Testis (tissue), 3 donors: ENCODE results near the gene KLHL20. TPM values are rescaled to one million over a fixed set of nuclear protein-coding genes. Genes with fewer than 3 reads are reported as not detected.
A peak's percentile ranks its signal among the peaks of the same experiment; 100 is the strongest.
"Not testable (repeated sequence)": the region's sequence is repeated elsewhere in the genome, so short reads cannot be mapped to it uniquely, and the experiment has no call there.

Source experiments
- DNase-seq: peaks from one replicate; pipeline ENCODE4 v3.0.0-alpha.2; 2019
- H3K27ac ChIP-seq, 2 donors: fragments of 200-600 bp; sonication (generic); one replicate each; pipeline ENCODE4 v1.5.1; 2019
- H3K27me3 ChIP-seq: fragments of 200-600 bp; sonication (generic); one replicate; pipeline ENCODE4 v1.5.1; 2019
- H3K36me3 ChIP-seq: fragments of 200-600 bp; sonication (generic); one replicate; pipeline ENCODE4 v1.5.1; 2017; ENCODE audit warnings: low read depth; ENCODE audit errors: missing control alignments
- H3K4me1 ChIP-seq: fragments of 200-600 bp; sonication (generic); one replicate; pipeline ENCODE4 v1.5.1; 2019
- H3K4me3 ChIP-seq, 2 donors: fragments of 200-600 bp; sonication (generic); one replicate each; pipeline ENCODE4 v1.5.1; 2017 to 2019
- H3K9me3 ChIP-seq: fragments of 200-600 bp; sonication (generic); one replicate; pipeline ENCODE4 v1.5.1; 2017
- CTCF ChIP-seq, 3 experiments: fragments of 450-650 bp in 2 of 3; fragments of 200-600 bp in 1 of 3; sonication (generic) in 1 of 3; IDR thresholded peaks; one replicate each; pipeline ENCODE4 v1.5.1; 2016 to 2019; ENCODE audit warnings: antibody characterized with exemption in 3 of 3, mild to moderate bottlenecking in 2 of 3, moderate library complexity in 1 of 3
- POLR2A ChIP-seq: fragments of 450-650 bp; IDR thresholded peaks from one replicate; pipeline ENCODE4 v1.6.1; 2017; ENCODE audit warnings: antibody characterized with exemption, mild to moderate bottlenecking, moderate library complexity
- WGBS, 2 donors: methylation state at CpG; one replicate each; pipeline ENCODE4 v1.1.5; 2018; 5-methylcytosine and 5-hydroxymethylcytosine counted together
- intact Hi-C: fragments of 100-400 bp; cut with DNase I; formaldehyde crosslinking; loops from one replicate; pipeline ENCODE4 v1.15.1; 2023; ENCODE audit warnings: low total_unique reads
- polyA plus RNA-seq: library from polyadenylated mRNA; stranded (reverse); fragments of 350-450 nt; fragmentation: Illumina TruSeq; extraction: RNeasy Lipid Tissue Mini Kit (QIAGEN cat#74804); gene quantifications from one replicate; pipeline ENCODE4 v1.2.3, GENCODE V29; 2014; ENCODE audit warnings: low read depth, low replicate concordance; ENCODE audit not compliant: insufficient read depth
- total RNA-seq, 2 donors: library from RNA; depleted of rRNA; stranded (reverse); fragments of >200 nt; gene quantifications; one replicate each; pipeline ENCODE4 v1.2.3, GENCODE V29; 2016

KLHL20 gene
- total and polyA plus RNA-seq, 3 donors from 2014 or later: 30.6 to 46.1 (median 35.2) TPM

- Histone ChIP-seq H3K9me3 (no peaks in the 10 kb centered on the region), H3K4me3 (no peak overlapping the region), H3K27me3 (no peaks in the 10 kb centered on the region), H3K27ac (no peak overlapping the region), H3K36me3 (no peaks in the 10 kb centered on the region), H3K4me1 (no peaks in the 10 kb centered on the region)
- no peak for DNase-seq
- TF ChIP-seq POLR2A: no peak
- TF ChIP-seq CTCF (IDR thresholded peaks at IDR 0.05): no peak
- intact Hi-C loops: no loop called here
- 89 to 93% methylated on average over 2 of the region's 2 CpGs for WGBS, 2 donors
Observed at GRCh38 chr1:173802961-173803360, 88.2 kb downstream of the KLHL20 start.

DNA sequence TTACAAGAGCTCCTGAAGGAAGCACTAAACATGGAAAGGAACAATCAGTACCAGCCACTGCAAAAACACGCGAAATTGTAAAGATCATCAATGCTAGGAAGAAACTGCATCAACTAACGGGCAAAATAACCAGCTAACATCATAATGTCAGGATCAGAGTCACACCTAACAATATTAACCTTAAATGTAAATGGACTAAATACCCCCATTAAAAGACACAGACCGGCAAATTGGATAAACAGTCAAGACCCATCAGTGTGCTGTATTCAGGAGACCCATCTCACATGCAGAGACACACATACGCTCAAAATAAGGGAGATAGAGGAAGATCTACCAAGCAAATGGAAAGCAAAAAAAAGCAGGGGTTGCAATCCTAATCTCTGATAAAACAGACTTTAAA, 98.9 kb downstream of the KLHL20 start:
- H3K4me3 ChIP-seq, H3K9me3 ChIP-seq, H3K27me3 ChIP-seq, H3K36me3 ChIP-seq, H3K27ac ChIP-seq, intact Hi-C loops, H3K4me1 ChIP-seq, DNase-seq: not testable (repeated sequence)
- WGBS, 2 donors: 98 to 99% methylated on average over 5 of the region's 5 CpGs

- 81 to 92% methylated on average over 1 of the region's 1 CpG for WGBS, 2 donors
- intact Hi-C loops: no loop called here
Observed at GRCh38 chr1:173818459-173818858, 103.7 kb downstream of the KLHL20 start.

GRCh38 chr1:173821680-173822079, 106.9 kb downstream of the KLHL20 start:
- Histone ChIP-seq H3K27ac (no peak overlapping the region), H3K4me3 (no peak overlapping the region), H3K36me3 (no peaks in the 10 kb centered on the region), H3K4me1 (peaks cover 4% of the 10 kb centered on the region), H3K9me3 (no peaks in the 10 kb centered on the region), H3K27me3 (no peaks in the 10 kb centered on the region)
- no peak for DNase-seq
- TF ChIP-seq CTCF (IDR thresholded peaks at IDR 0.05) (no peak), POLR2A (no peak)
- intact Hi-C loops: loop anchor here (10.0 kb wide), 1 partner anchor 397 kb away; no protein-coding TSS in a partner anchor
- WGBS, 2 donors: 91 to 93% methylated on average over 4 of the region's 4 CpGs

More at GRCh38 chr1:173818459-173818858, 103.7 kb downstream of the KLHL20 start:
- TF ChIP-seq POLR2A (no peak), CTCF (IDR thresholded peaks at IDR 0.05) (no peak)
- H3K27me3 ChIP-seq: no peaks in the 10 kb centered on the region
- no peak for DNase-seq
- H3K27ac ChIP-seq: no peak overlapping the region
- no peaks in the 10 kb centered on the region for H3K36me3 ChIP-seq
- H3K4me3 ChIP-seq: no peak overlapping the region
- H3K4me1 ChIP-seq: peaks cover 2% of the 10 kb centered on the region
- H3K9me3 ChIP-seq: no peaks in the 10 kb centered on the region

DNA sequence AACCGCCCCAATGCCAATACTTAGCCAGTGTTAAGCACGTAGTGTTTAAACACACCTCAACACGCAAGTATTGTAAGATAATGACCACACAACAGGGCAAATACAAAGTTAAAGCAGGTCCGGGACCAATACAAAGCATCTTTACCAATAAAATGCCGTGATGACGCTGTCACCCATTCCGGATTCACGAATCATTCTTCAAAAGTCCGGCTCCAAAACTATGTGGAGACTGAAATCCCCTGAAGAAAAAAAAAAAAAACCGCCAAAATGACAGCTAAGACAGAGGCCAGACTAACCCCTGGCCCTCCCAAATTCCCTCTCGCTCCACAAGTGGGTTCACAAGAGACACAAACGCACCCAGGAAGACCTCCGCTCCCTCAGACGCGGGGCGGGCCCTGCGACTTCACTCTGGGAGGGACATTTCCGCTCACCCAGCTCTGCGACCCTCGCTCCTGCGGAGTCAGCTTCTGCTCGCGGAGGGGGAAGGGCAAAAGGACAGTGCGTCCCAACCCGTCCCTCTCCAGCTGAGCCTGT, 109.1 kb downstream of the KLHL20 start:
- no peaks in the 10 kb centered on the region for H3K36me3 ChIP-seq
- H3K4me1 ChIP-seq: peaks cover 4% of the 10 kb centered on the region
- no peaks in the 10 kb centered on the region for H3K9me3 ChIP-seq
- 1% methylated on average over 22 to 25 of the region's 25 CpGs for WGBS, 2 donors
- TF ChIP-seq POLR2A (no peak), CTCF (IDR thresholded peaks at IDR 0.05) (no peak)
- intact Hi-C loops: loop anchor here (10.0 kb wide), 1 partner anchor 399 kb away; no protein-coding TSS in a partner anchor
- H3K4me3 ChIP-seq: peak overlapping the region; percentile 68 to 78
- H3K27me3 ChIP-seq: no peaks in the 10 kb centered on the region
- H3K27ac ChIP-seq: peak overlapping the region; percentile 85 to 94
- no peak for DNase-seq
